A172 (cell line): ENCODE results near the gene ZSCAN10. TPM values are rescaled to one million over a fixed set of nuclear protein-coding genes. Genes with fewer than 3 reads are reported as not detected.
A peak's percentile ranks its signal among the peaks of the same experiment; 100 is the strongest.

Source experiments
- DNase-seq: peaks from one replicate; pipeline ENCODE4 v3.0.0-alpha.2; 2015; ENCODE audit warnings: low spot score
- total RNA-seq: library from RNA; depleted of rRNA; stranded (reverse); fragments of >200 nt; shearing (Covaris generic); gene quantifications from 2 replicates; pipeline ENCODE4 v1.2.3, GENCODE V29; 2014

Gene ZSCAN10
- total RNA-seq, 1 experiment from 2014 or later = not detected

- DNase-seq = peak; percentile 98
These were observed 35.4 kb upstream of the ZSCAN10 start, which contains the start of gene ZNF213 for GRCh38 chr16:3134338-3135125. Gene ZNF213, plus strand, starts transcription at chr16:3135029. Its CDS starts 2,252 bp downstream, at chr16:3137281.

GRCh38 chr16:3133844-3134243 lies 34.8 kb upstream of the ZSCAN10 start:
- no peak for DNase-seq

GRCh38 chr16:3131755-3132377 lies 32.8 kb upstream of the ZSCAN10 start:
- peak; percentile 67 for DNase-seq

GRCh38 chr16:3129137-3130131 lies 30.3 kb upstream of the ZSCAN10 start:
- peak; percentile 81 for DNase-seq

- DNase-seq = no peak
These were observed 28.7 kb upstream of the ZSCAN10 start for GRCh38 chr16:3127745-3128144.

- DNase-seq = peak; percentile 96
These were observed 25.1 kb upstream of the ZSCAN10 start for GRCh38 chr16:3123986-3124886.

- DNase-seq = no peak
These were observed 24.0 kb upstream of the ZSCAN10 start for GRCh38 chr16:3122926-3123570.

- no peak for DNase-seq
These were observed 22.9 kb upstream of the ZSCAN10 start for GRCh38 chr16:3121851-3122467.

GRCh38 chr16:3120435-3120834 lies 21.3 kb upstream of the ZSCAN10 start:
- DNase-seq = no peak

GRCh38 chr16:3119701-3120408 lies 20.8 kb upstream of the ZSCAN10 start:
- no peak for DNase-seq

- DNase-seq = no peak
These were observed 20.2 kb upstream of the ZSCAN10 start for GRCh38 chr16:3119286-3119685.

- DNase-seq = no peak
These were observed 19.8 kb upstream of the ZSCAN10 start for GRCh38 chr16:3118846-3119245.

- DNase-seq = no peak
These were observed 19.2 kb upstream of the ZSCAN10 start for GRCh38 chr16:3118204-3118790.

GRCh38 chr16:3115561-3115960 lies 16.5 kb upstream of the ZSCAN10 start:
- no peak for DNase-seq

- DNase-seq = no peak
These were observed 15.9 kb upstream of the ZSCAN10 start for GRCh38 chr16:3115003-3115402.

- DNase-seq = peak; percentile 46
These were observed 14.8 kb upstream of the ZSCAN10 start for GRCh38 chr16:3113765-3114479.

- DNase-seq = no peak
These were observed 13.9 kb upstream of the ZSCAN10 start for GRCh38 chr16:3112881-3113574.
